Hepatocyte (in vitro differentiated cells): ENCODE measurements around the gene CEP164. TPM values are rescaled to one million over a fixed set of nuclear protein-coding genes. Genes with fewer than 3 reads are reported as not detected.

Source experiments
- DNase-seq: peaks from one replicate; pipeline ENCODE4 v3.0.0-alpha.2; 2016; ENCODE audit warnings: low spot score
- H2AFZ ChIP-seq: fragments of 200-600 bp; sonication (generic); 2 replicates; pipeline ENCODE4 v1.6.0; 2016; ENCODE audit warnings: antibody characterized with exemption, mild to moderate bottlenecking
- H3K27ac ChIP-seq: fragments of 200-600 bp; sonication (generic); 2 replicates; pipeline ENCODE4 v1.5.1; 2016; ENCODE audit warnings: mild to moderate bottlenecking
- H3K27me3 ChIP-seq: fragments of 200-600 bp; sonication (generic); 2 replicates; pipeline ENCODE4 v1.6.1; 2016
- H3K36me3 ChIP-seq: fragments of 200-600 bp; sonication (generic); replicated peaks from 2 replicates; pipeline ENCODE4 v1.5.1; 2016; ENCODE audit warnings: low read depth; ENCODE audit not compliant: insufficient read depth
- H3K4me1 ChIP-seq: fragments of 200-600 bp; sonication (generic); 2 replicates; pipeline ENCODE4 v1.5.1; 2016; ENCODE audit warnings: mild to moderate bottlenecking, moderate library complexity; ENCODE audit not compliant: insufficient read depth
- H3K4me2 ChIP-seq: fragments of 200-600 bp; sonication (generic); 2 replicates; pipeline ENCODE4 v1.6.0; 2016
- H3K4me3 ChIP-seq: fragments of 200-600 bp; sonication (generic); 2 replicates; pipeline ENCODE4 v1.5.1; 2016; ENCODE audit warnings: mild to moderate bottlenecking
- H3K79me2 ChIP-seq: fragments of 200-600 bp; sonication (generic); 2 replicates; pipeline ENCODE4 v1.6.0; 2017; ENCODE audit warnings: mild to moderate bottlenecking
- H3K9me2 ChIP-seq: fragments of 200-600 bp; sonication (generic); replicated peaks from 2 replicates; pipeline ENCODE4 v1.6.0; 2017; ENCODE audit warnings: mild to moderate bottlenecking; ENCODE audit not compliant: insufficient read depth
- H3K9me3 ChIP-seq: fragments of 200-600 bp; sonication (generic); 2 replicates; pipeline ENCODE4 v1.5.1; 2016; ENCODE audit warnings: low read depth, mild to moderate bottlenecking
- H4K20me1 ChIP-seq: fragments of 200-600 bp; sonication (generic); 2 replicates; pipeline ENCODE4 v1.6.0; 2016; ENCODE audit warnings: mild to moderate bottlenecking; ENCODE audit not compliant: insufficient read depth, poor library complexity, severe bottlenecking
- CTCF ChIP-seq: fragments of 200-600 bp; sonication (generic); IDR thresholded peaks from 2 replicates; pipeline ENCODE4 v1.5.1; 2016; ENCODE audit warnings: antibody characterized with exemption, mild to moderate bottlenecking; ENCODE audit not compliant: poor library complexity
- EZH2 ChIP-seq: fragments of 200-600 bp; sonication (generic); IDR thresholded peaks from 2 replicates; pipeline ENCODE4 v1.6.1; 2016; ENCODE audit warnings: antibody characterized with exemption, mild to moderate bottlenecking, borderline replicate concordance
- EZH2phosphoT487 ChIP-seq: fragments of 200-600 bp; sonication (generic); IDR thresholded peaks from one replicate; pipeline ENCODE4 v1.6.1; 2018; ENCODE audit warnings: antibody characterized with exemption, mild to moderate bottlenecking, low read depth, moderate library complexity; ENCODE audit not compliant: unreplicated experiment, severe bottlenecking
- WGBS: methylation state at CpG from one replicate; pipeline ENCODE4 v1.1.6; 2016; ENCODE audit warnings: low lambda C conversion rate; ENCODE audit errors: missing lambda C conversion rate; 5-methylcytosine and 5-hydroxymethylcytosine counted together
- polyA plus RNA-seq: library from polyadenylated mRNA; unstranded; fragments of >200 nt; fragmentation: Nextera tagmentation; extraction: Ambion mirVana; gene quantifications from 2 replicates; pipeline ENCODE4 v1.2.1, GENCODE V29; 2016
- total RNA-seq: library from RNA; depleted of rRNA; stranded (reverse); fragments of >200 nt; gene quantifications from 2 replicates; pipeline ENCODE4 v1.2.3, GENCODE V29; 2014

The CEP164 gene
- total and polyA plus RNA-seq, 2 experiments from 2014 or later, result 18.3 to 19.9 TPM

DNA sequence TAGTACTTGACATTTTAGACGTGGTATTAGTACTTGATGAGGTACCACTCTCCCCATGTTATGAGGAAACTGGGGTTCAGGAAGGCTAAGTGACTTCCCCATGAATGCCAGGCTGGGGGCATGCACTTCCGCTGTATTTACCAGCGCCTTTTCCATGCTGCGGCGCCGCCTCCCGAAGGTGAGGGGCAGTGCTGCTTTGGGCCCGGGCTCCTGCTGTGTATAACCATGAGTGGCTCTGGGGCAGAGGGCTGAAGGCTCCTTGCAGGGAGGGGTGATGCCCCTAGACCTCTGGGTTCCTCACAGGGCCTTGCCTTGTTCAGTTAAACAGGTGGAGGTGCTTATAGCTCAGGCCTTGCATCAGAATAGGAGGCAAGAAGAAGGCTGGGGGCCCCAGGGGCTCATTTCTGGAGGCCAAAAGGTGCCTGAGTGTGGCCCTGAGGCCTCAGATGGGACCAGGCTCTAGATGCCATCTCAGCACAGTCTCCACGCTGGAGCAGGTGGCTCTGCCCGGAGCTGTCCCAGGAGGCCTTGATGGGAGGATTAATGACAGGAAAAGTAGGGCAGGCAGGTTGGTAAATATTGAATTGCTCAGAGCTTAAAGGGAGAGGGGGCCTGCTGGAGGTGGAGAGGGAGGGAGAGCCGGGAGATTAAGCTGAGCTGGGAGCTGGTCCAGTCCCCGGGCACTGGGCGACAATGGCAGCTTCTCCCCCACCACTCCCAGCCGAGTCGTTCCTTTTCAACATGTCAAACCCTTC lies 129.6 kb downstream of the CEP164 start:
- Histone ChIP-seq H3K27me3 (no peaks in the 10 kb centered on the region), H3K79me2 (no peaks in the 10 kb centered on the region), H2AFZ (no peak overlapping the region), H3K9me2 (no peaks in the 10 kb centered on the region), H3K36me3 (no peaks in the 10 kb centered on the region), H3K27ac (no peak overlapping the region), H3K9me3 (no peaks in the 10 kb centered on the region), H3K4me1 (no peaks in the 10 kb centered on the region), H3K4me3 (no peak overlapping the region), H3K4me2 (no peak overlapping the region), H4K20me1 (no peaks in the 10 kb centered on the region)
- DNase-seq, result no peak
- TF ChIP-seq EZH2phosphoT487, result no peak
- TF ChIP-seq EZH2, result no peak
- no peak for TF ChIP-seq CTCF
- 79% methylated on average over 15 of the region's 15 CpGs for WGBS

DNA sequence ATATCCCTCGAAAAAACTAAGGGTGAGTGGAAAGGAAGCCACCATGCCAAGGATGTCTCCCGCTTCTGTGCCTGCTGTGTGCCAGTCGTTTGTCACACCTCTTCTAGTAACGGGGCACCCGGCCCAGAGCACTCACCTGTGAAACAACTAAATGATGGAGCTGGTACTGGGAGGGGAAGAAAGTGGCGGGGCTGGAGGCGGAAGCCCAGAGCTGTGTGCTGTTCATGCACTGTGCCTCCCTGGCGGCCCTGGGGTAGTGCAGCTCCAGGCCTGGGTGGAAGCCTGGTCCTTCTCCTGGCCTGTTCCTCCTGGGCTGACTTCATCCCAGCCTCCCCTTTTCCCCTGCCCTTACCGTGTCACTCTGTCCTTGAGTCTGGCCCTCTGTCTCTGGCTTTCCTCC lies 130.2 kb downstream of the CEP164 start:
- H2AFZ ChIP-seq, result no peak overlapping the region
- DNase-seq, result no peak
- no peaks in the 10 kb centered on the region for H3K4me1 ChIP-seq
- H3K79me2 ChIP-seq, result no peaks in the 10 kb centered on the region
- H3K27ac ChIP-seq, result no peak overlapping the region
- H4K20me1 ChIP-seq, result no peaks in the 10 kb centered on the region
- no peaks in the 10 kb centered on the region for H3K9me2 ChIP-seq
- WGBS, result 86% methylated on average over 9 of the region's 9 CpGs
- H3K27me3 ChIP-seq, result no peaks in the 10 kb centered on the region
- no peak for TF ChIP-seq CTCF
- no peak for TF ChIP-seq EZH2phosphoT487
- TF ChIP-seq EZH2, result no peak
- no peak overlapping the region for H3K4me2 ChIP-seq
- no peaks in the 10 kb centered on the region for H3K36me3 ChIP-seq
- H3K4me3 ChIP-seq, result no peak overlapping the region
- no peaks in the 10 kb centered on the region for H3K9me3 ChIP-seq

GRCh38 chr11:117458275-117459122 lies 130.8 kb downstream of the CEP164 start:
- no peak overlapping the region for H3K4me2 ChIP-seq

More at GRCh38 chr11:117458275-117459122, 130.8 kb downstream of the CEP164 start:
- Histone ChIP-seq H3K4me3 (no peak overlapping the region), H3K79me2 (no peaks in the 10 kb centered on the region), H3K27ac (no peak overlapping the region), H4K20me1 (no peaks in the 10 kb centered on the region), H3K4me1 (no peaks in the 10 kb centered on the region), H3K9me3 (no peaks in the 10 kb centered on the region), H3K27me3 (no peaks in the 10 kb centered on the region), H3K36me3 (no peaks in the 10 kb centered on the region), H3K9me2 (no peaks in the 10 kb centered on the region), H2AFZ (no peak overlapping the region)
- 96% methylated on average over 22 of the region's 22 CpGs for WGBS
- no peak for DNase-seq
- TF ChIP-seq CTCF, result no peak
- no peak for TF ChIP-seq EZH2
- no peak for TF ChIP-seq EZH2phosphoT487
